ENCODE results near the gene ARHGAP18.

ARHGAP18 gene

GRCh38 chr6:129707882-129708495, 2.0 kb downstream of the ARHGAP18 start:
- Histone ChIP-seq H3K23ac (ENCODE audit: low read length) (peak overlapping the region; percentile 27), H3K9ac (ENCODE audit: low read length) (no peak overlapping the region), H3K79me2 (ENCODE audit: control insufficient read depth, insufficient read depth, low read length, poor library complexity) (peaks cover 4% of the 10 kb centered on the region), H3K36me3 (ENCODE audit: control insufficient read depth in 1 of 2, insufficient read depth in 2 of 2, low read length in 2 of 2) (no peaks in the 10 kb centered on the region), H3K18ac (ENCODE audit: low read length) (peak overlapping the region; percentile 28), H4K12ac (ENCODE audit: low read depth, low read length) (no peak overlapping the region), H3K4me3 (ENCODE audit: low read depth, low read length) (no peak overlapping the region), H4K8ac (ENCODE audit: low read depth, low read length) (no peak overlapping the region), H3K4me1 (ENCODE audit: control insufficient read depth in 1 of 2, insufficient read depth in 2 of 2, low read length in 2 of 2) (peaks cover 3% of the 10 kb centered on the region in 2 experiments), H3K27me3 (ENCODE audit: insufficient read depth, low read length) (no peaks in the 10 kb centered on the region), H3K4me2 (ENCODE audit: low read length) (peak overlapping the region; percentile 18), H3K9me3 (ENCODE audit: insufficient read depth, low read depth, low read length) (no peaks in the 10 kb centered on the region), H2BK12ac (ENCODE audit: low read length) (peak overlapping the region; percentile 46), H3K4ac (ENCODE audit: low read depth, low read length) (peak overlapping the region; percentile 27), H2BK120ac (ENCODE audit: insufficient read depth, low read length, poor library complexity) (no peak overlapping the region), H3K27ac (ENCODE audit: low read depth, low read length) (peak overlapping the region; percentile 17), H4K91ac (ENCODE audit: low read depth, low read length) (peak overlapping the region; percentile 45), H3K79me1 (ENCODE audit: low read length) (peaks cover 2% of the 10 kb centered on the region), H2AFZ (ENCODE audit: insufficient read depth, low read length, poor library complexity) (no peak overlapping the region), H2AK5ac (ENCODE audit: low read length) (no peak overlapping the region), H2BK5ac (ENCODE audit: low read depth, low read length, poor library complexity) (no peak overlapping the region), H3K14ac (ENCODE audit: low read length) (no peak overlapping the region)
- no CpG with 5 or more reads among the region's 8 CpGs for WGBS (ENCODE audit: extremely low coverage, insufficient coverage, insufficient read length)
- no peak for DNase-seq

- Histone ChIP-seq H3K9me3 (ENCODE audit: insufficient read depth, low read depth, low read length) (no peaks in the 10 kb centered on the region), H2AK5ac (ENCODE audit: low read length) (no peak overlapping the region), H3K4me1 (ENCODE audit: control insufficient read depth in 1 of 2, insufficient read depth in 2 of 2, low read length in 2 of 2) (peaks cover 3% of the 10 kb centered on the region in 2 experiments), H4K12ac (ENCODE audit: low read depth, low read length) (no peak overlapping the region), H2BK5ac (ENCODE audit: low read depth, low read length, poor library complexity) (no peak overlapping the region), H3K36me3 (ENCODE audit: control insufficient read depth in 1 of 2, insufficient read depth in 2 of 2, low read length in 2 of 2) (no peaks in the 10 kb centered on the region), H3K9ac (ENCODE audit: low read length) (no peak overlapping the region), H3K27me3 (ENCODE audit: insufficient read depth, low read length) (no peaks in the 10 kb centered on the region), H3K14ac (ENCODE audit: low read length) (no peak overlapping the region), H3K27ac (ENCODE audit: low read depth, low read length) (no peak overlapping the region), H3K79me2 (ENCODE audit: control insufficient read depth, insufficient read depth, low read length, poor library complexity) (peaks cover 4% of the 10 kb centered on the region), H2BK12ac (ENCODE audit: low read length) (no peak overlapping the region), H3K79me1 (ENCODE audit: low read length) (peaks cover 2% of the 10 kb centered on the region), H3K4me3 (ENCODE audit: low read depth, low read length) (no peak overlapping the region), H3K23ac (ENCODE audit: low read length) (no peak overlapping the region), H4K91ac (ENCODE audit: low read depth, low read length) (no peak overlapping the region), H2AFZ (ENCODE audit: insufficient read depth, low read length, poor library complexity) (no peak overlapping the region), H4K8ac (ENCODE audit: low read depth, low read length) (no peak overlapping the region), H3K4me2 (ENCODE audit: low read length) (no peak overlapping the region), H3K4ac (ENCODE audit: low read depth, low read length) (no peak overlapping the region), H3K18ac (ENCODE audit: low read length) (no peak overlapping the region), H2BK120ac (ENCODE audit: insufficient read depth, low read length, poor library complexity) (no peak overlapping the region)
- no CpG with 5 or more reads among the region's 6 CpGs for WGBS (ENCODE audit: extremely low coverage, insufficient coverage, insufficient read length)
- DNase-seq = no peak
These were observed 2.9 kb downstream of the ARHGAP18 start for GRCh38 chr6:129707028-129707427.

DNA sequence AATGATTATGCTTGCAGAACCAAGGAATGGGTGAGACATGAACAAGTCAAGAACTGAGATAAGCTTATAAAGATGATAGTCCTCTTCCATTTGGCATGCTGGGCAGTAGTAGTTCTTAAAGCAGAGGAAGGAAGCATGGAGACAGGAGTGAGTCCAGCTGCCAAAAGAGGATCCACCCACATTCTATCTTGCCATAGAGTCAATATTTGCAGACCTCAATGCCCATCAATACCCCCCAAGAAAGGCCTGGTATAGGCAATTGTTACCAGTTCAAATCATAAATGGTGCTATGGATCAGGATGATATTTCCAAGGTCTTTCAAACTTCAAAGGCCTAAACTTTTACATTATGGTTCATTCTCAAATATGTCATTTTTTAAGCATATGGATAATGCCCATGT, 4.8 kb downstream of the ARHGAP18 start:
- Histone ChIP-seq H3K9me3 (ENCODE audit: insufficient read depth, low read depth, low read length) (no peaks in the 10 kb centered on the region), H2AK5ac (ENCODE audit: low read length) (no peak overlapping the region), H3K4me1 (ENCODE audit: control insufficient read depth in 1 of 2, insufficient read depth in 2 of 2, low read length in 2 of 2) (peaks cover 3% of the 10 kb centered on the region in 2 experiments), H3K79me1 (ENCODE audit: low read length) (peaks cover 2% of the 10 kb centered on the region), H3K4me3 (ENCODE audit: low read depth, low read length) (no peak overlapping the region), H3K4me2 (ENCODE audit: low read length) (no peak overlapping the region), H3K27me3 (ENCODE audit: insufficient read depth, low read length) (no peaks in the 10 kb centered on the region), H3K27ac (ENCODE audit: low read depth, low read length) (no peak overlapping the region), H3K36me3 (ENCODE audit: control insufficient read depth in 1 of 2, insufficient read depth in 2 of 2, low read length in 2 of 2) (no peaks in the 10 kb centered on the region), H4K91ac (ENCODE audit: low read depth, low read length) (no peak overlapping the region), H2BK12ac (ENCODE audit: low read length) (no peak overlapping the region), H3K23ac (ENCODE audit: low read length) (no peak overlapping the region), H3K18ac (ENCODE audit: low read length) (no peak overlapping the region), H2AFZ (ENCODE audit: insufficient read depth, low read length, poor library complexity) (no peak overlapping the region), H3K14ac (ENCODE audit: low read length) (no peak overlapping the region), H4K8ac (ENCODE audit: low read depth, low read length) (no peak overlapping the region), H2BK120ac (ENCODE audit: insufficient read depth, low read length, poor library complexity) (no peak overlapping the region), H3K79me2 (ENCODE audit: control insufficient read depth, insufficient read depth, low read length, poor library complexity) (peaks cover 4% of the 10 kb centered on the region), H2BK5ac (ENCODE audit: low read depth, low read length, poor library complexity) (no peak overlapping the region), H3K9ac (ENCODE audit: low read length) (no peak overlapping the region), H3K4ac (ENCODE audit: low read depth, low read length) (no peak overlapping the region), H4K12ac (ENCODE audit: low read depth, low read length) (no peak overlapping the region)
- DNase-seq = no peak

DNA sequence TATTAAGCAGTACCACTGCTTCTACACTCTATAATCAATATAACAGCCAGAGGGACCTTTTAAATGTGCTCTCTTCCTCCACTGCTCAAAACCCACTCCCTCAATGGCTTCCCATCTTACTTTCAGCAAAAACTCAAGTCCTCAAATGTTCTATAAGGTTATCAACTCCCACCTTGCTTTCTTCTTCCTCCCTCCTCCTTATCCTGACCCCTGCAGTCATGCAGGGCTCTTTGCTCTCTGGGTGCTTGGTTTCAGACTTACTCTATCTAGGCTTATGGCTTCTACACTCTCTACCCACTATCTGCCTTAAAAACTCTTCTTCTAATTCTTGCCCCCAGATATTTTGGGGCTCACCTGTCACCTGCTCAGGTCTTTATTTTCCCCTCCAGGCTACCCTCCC, 5.3 kb downstream of the ARHGAP18 start:
- Histone ChIP-seq H4K8ac (ENCODE audit: low read depth, low read length) (no peak overlapping the region), H3K27me3 (ENCODE audit: insufficient read depth, low read length) (no peaks in the 10 kb centered on the region), H2BK120ac (ENCODE audit: insufficient read depth, low read length, poor library complexity) (no peak overlapping the region), H3K27ac (ENCODE audit: low read depth, low read length) (no peak overlapping the region), H3K4me3 (ENCODE audit: low read depth, low read length) (no peak overlapping the region), H3K18ac (ENCODE audit: low read length) (no peak overlapping the region), H3K4me2 (ENCODE audit: low read length) (no peak overlapping the region), H3K9me3 (ENCODE audit: insufficient read depth, low read depth, low read length) (no peaks in the 10 kb centered on the region), H3K9ac (ENCODE audit: low read length) (no peak overlapping the region), H3K14ac (ENCODE audit: low read length) (no peak overlapping the region), H2AK5ac (ENCODE audit: low read length) (no peak overlapping the region), H4K12ac (ENCODE audit: low read depth, low read length) (no peak overlapping the region), H3K4me1 (ENCODE audit: control insufficient read depth in 1 of 2, insufficient read depth in 2 of 2, low read length in 2 of 2) (peaks cover 3% of the 10 kb centered on the region in 2 experiments), H3K36me3 (ENCODE audit: control insufficient read depth in 1 of 2, insufficient read depth in 2 of 2, low read length in 2 of 2) (no peaks in the 10 kb centered on the region), H3K79me2 (ENCODE audit: control insufficient read depth, insufficient read depth, low read length, poor library complexity) (peaks cover 2% of the 10 kb centered on the region), H2BK5ac (ENCODE audit: low read depth, low read length, poor library complexity) (no peak overlapping the region), H3K4ac (ENCODE audit: low read depth, low read length) (peak overlapping the region; percentile 33), H3K23ac (ENCODE audit: low read length) (no peak overlapping the region), H4K91ac (ENCODE audit: low read depth, low read length) (no peak overlapping the region), H3K79me1 (ENCODE audit: low read length) (peaks cover under 1% of the 10 kb centered on the region), H2AFZ (ENCODE audit: insufficient read depth, low read length, poor library complexity) (no peak overlapping the region), H2BK12ac (ENCODE audit: low read length) (no peak overlapping the region)
- no peak for DNase-seq

Measured in trophoblast cell (in vitro differentiated cells and primary cell).